OCI-LY3 (cell line): Measurements from ENCODE around the gene LRFN2.

ENCODE experiments used
- H2AFZ ChIP-seq: fragments of 200-600, 300-600 bp; shearing (Covaris generic); 2 replicates; pipeline ENCODE4 v1.6.0; 2014; ENCODE audit warnings: antibody characterized with exemption, low read depth, low read length
- H3K27ac ChIP-seq: fragments of 200-600, 300-600 bp; sonication (generic); 2 replicates; pipeline ENCODE4 v1.5.1; 2014; ENCODE audit warnings: mild to moderate bottlenecking, low read length, moderate library complexity, mixed read lengths
- H3K27me3 ChIP-seq: fragments of 200-600, 300-600 bp; sonication (generic); 2 replicates; pipeline ENCODE4 v1.6.1; 2014; ENCODE audit warnings: low read depth, low read length, mixed read lengths
- H3K36me3 ChIP-seq: fragments of 200-600, 300-600 bp; sonication (generic); replicated peaks from 2 replicates; pipeline ENCODE3; 2014; ENCODE audit warnings: low read depth, low read length, mixed read lengths
- H3K4me1 ChIP-seq: fragments of 300-600, 200-600 bp; sonication (generic); 2 replicates; pipeline ENCODE4 v1.6.1; 2014; ENCODE audit warnings: low read length, mixed read lengths
- H3K4me2 ChIP-seq: fragments of 200-600, 300-600 bp; sonication (generic); 2 replicates; pipeline ENCODE4 v1.6.1; 2014; ENCODE audit warnings: low read length, mixed read lengths
- H3K4me3 ChIP-seq: fragments of 300-600, 200-600 bp; sonication (generic); 2 replicates; pipeline ENCODE4 v1.5.1; 2014; ENCODE audit warnings: antibody characterized with exemption, mild to moderate bottlenecking, low read length, moderate library complexity
- H3K79me2 ChIP-seq: fragments of 300-600, 200-600 bp; shearing (Covaris generic); 2 replicates; pipeline ENCODE4 v1.6.1; 2014; ENCODE audit warnings: mild to moderate bottlenecking, low read length, mixed read lengths
- H3K9ac ChIP-seq: fragments of 300-600, 200-600 bp; shearing (Covaris generic); 2 replicates; pipeline ENCODE4 v1.6.0; 2014; ENCODE audit warnings: mild to moderate bottlenecking, low read length, moderate library complexity
- H3K9me3 ChIP-seq: fragments of 200-600, 300-600 bp; shearing (Covaris generic); 2 replicates; pipeline ENCODE4 v1.6.1; 2014; ENCODE audit warnings: low read length, mixed read lengths; ENCODE audit not compliant: insufficient read depth
- H4K20me1 ChIP-seq: fragments of 200-600, 300-600 bp; sonication (generic); 2 replicates; pipeline ENCODE4 v1.6.1; 2016; ENCODE audit warnings: low read length, mixed read lengths; ENCODE audit not compliant: insufficient read depth
- EZH2phosphoT487 ChIP-seq: fragments of 200-600 bp; shearing (Covaris generic); IDR thresholded peaks from 2 replicates; pipeline ENCODE4 v1.6.1; 2018; ENCODE audit warnings: antibody characterized with exemption, mixed run types, low read depth
- TF ChIP-seq, protein P1 (sequence below): fragments of 200-600, 300-600 bp; sonication (generic); IDR thresholded peaks from 2 replicates; pipeline ENCODE4 v1.5.1; 2014; ENCODE audit warnings: antibody characterized with exemption, low read length, low read depth

The LRFN2 gene

DNA sequence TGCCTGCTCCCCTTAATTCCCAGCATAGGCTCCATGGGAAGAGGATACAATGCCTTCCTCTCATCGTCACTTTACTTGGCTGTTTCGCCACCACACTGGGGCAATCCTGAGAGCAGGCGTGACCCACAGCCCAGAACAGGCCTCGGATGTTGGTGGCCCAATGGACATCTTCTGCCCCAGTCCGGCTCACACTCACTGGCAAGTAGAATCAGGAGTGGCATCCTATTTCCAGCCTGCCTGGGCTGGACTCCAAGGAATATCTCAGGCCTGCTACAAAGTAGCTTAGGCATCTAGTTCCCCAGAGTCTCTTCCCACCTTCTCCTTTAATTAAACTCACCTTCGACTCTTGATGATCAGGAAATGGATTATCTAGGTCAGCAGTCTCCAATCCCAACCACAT is 110.5 kb downstream of the LRFN2 start:
- Histone ChIP-seq H3K9ac (no peak overlapping the region), H3K9me3 (no peaks in the 10 kb centered on the region), H3K4me2 (no peak overlapping the region), H2AFZ (no peak overlapping the region), H3K27ac (no peak overlapping the region), H3K36me3 (no peaks in the 10 kb centered on the region), H3K79me2 (no peaks in the 10 kb centered on the region), H3K4me1 (no peaks in the 10 kb centered on the region), H3K27me3 (peaks cover 34% of the 10 kb centered on the region), H3K4me3 (no peak overlapping the region), H4K20me1 (no peaks in the 10 kb centered on the region; the same call in 1 of the 2 replicates)
- TF ChIP-seq, protein P1, sequence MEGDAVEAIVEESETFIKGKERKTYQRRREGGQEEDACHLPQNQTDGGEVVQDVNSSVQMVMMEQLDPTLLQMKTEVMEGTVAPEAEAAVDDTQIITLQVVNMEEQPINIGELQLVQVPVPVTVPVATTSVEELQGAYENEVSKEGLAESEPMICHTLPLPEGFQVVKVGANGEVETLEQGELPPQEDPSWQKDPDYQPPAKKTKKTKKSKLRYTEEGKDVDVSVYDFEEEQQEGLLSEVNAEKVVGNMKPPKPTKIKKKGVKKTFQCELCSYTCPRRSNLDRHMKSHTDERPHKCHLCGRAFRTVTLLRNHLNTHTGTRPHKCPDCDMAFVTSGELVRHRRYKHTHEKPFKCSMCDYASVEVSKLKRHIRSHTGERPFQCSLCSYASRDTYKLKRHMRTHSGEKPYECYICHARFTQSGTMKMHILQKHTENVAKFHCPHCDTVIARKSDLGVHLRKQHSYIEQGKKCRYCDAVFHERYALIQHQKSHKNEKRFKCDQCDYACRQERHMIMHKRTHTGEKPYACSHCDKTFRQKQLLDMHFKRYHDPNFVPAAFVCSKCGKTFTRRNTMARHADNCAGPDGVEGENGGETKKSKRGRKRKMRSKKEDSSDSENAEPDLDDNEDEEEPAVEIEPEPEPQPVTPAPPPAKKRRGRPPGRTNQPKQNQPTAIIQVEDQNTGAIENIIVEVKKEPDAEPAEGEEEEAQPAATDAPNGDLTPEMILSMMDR: no peak
- no peak for TF ChIP-seq EZH2phosphoT487

DNA sequence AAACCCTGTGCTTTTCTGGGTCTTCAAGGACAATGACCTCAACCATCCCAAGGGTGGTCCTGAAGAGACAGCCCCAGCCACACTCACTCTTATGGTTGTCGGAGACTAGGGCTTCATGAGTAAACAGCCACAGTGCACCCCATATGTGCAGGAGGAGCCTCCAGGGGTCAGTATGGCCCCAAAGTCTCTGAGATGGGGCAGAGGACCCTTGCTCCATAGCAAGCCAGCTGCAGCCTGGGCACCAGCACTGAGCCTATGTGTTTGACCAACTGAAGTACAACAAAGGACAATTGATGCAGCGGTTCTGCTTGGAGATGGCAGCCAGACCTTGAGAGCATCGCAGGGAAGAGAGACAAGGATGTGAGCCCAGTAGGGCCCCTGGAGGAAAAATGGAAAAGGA is 112.2 kb downstream of the LRFN2 start:
- H3K4me2 ChIP-seq: no peak overlapping the region
- H3K36me3 ChIP-seq: no peaks in the 10 kb centered on the region
- H4K20me1 ChIP-seq: no peaks in the 10 kb centered on the region; the same call in 1 of the 2 replicates
- no peak overlapping the region for H3K9ac ChIP-seq
- H3K4me3 ChIP-seq: no peak overlapping the region
- H3K27ac ChIP-seq: no peak overlapping the region
- H3K79me2 ChIP-seq: no peaks in the 10 kb centered on the region
- H2AFZ ChIP-seq: no peak overlapping the region
- H3K27me3 ChIP-seq: peaks cover 36% of the 10 kb centered on the region
- no peaks in the 10 kb centered on the region for H3K4me1 ChIP-seq
- no peaks in the 10 kb centered on the region for H3K9me3 ChIP-seq
- TF ChIP-seq, protein P1: no peak; the same call in 1 of the 2 replicates
- no peak for TF ChIP-seq EZH2phosphoT487

DNA sequence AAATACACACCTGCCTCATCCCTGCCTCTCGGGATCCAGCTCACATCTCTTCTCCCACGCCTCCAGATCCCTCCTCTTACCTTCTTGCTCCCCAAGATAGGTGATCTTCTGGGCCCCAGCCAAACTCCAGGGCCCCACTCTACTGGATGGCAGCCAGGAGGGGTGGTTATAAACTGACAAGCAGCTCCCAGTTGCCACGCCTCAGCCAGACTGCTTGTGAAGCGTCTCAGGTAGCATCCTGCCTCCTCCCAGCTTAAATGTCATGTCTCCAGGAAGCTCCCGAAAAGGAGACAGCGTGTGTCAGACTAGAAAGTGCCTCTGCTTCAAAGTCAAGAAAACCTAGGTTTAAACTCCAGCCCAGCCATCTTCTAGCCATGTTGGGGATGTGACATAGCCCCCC is 114.1 kb downstream of the LRFN2 start:
- H3K4me2 ChIP-seq: no peak overlapping the region
- H3K9me3 ChIP-seq: no peaks in the 10 kb centered on the region
- no peaks in the 10 kb centered on the region for H3K4me1 ChIP-seq
- no peak overlapping the region for H2AFZ ChIP-seq
- H3K9ac ChIP-seq: no peak overlapping the region
- TF ChIP-seq EZH2phosphoT487: no peak
- TF ChIP-seq, protein P1: no peak
- no peak overlapping the region for H3K27ac ChIP-seq
- no peaks in the 10 kb centered on the region; the same call in 1 of the 2 replicates for H4K20me1 ChIP-seq
- H3K36me3 ChIP-seq: no peaks in the 10 kb centered on the region
- H3K4me3 ChIP-seq: no peak overlapping the region
- peaks cover 36% of the 10 kb centered on the region for H3K27me3 ChIP-seq
- no peaks in the 10 kb centered on the region for H3K79me2 ChIP-seq

DNA sequence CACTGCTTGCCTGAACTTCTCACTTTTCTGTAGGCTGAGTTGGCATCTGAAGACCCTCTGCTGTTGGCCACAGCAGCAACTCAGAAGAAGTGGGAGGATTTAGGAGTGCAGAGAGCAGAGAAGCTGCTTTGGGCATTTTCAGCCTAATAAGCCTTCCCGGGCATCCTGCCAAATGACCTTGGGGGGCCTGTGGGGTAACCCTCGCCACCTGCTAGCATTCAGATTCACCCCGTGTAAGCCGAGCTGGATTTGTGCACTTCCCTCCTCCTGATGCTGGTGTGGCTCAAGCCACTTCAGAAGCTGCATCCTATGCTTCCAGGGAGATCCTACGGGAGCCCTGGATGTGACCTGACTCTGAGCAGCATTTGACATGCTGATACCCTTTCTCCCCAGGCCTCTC is 114.8 kb downstream of the LRFN2 start:
- H3K9me3 ChIP-seq: no peaks in the 10 kb centered on the region
- H3K36me3 ChIP-seq: no peaks in the 10 kb centered on the region
- no peak overlapping the region for H3K27ac ChIP-seq
- no peak overlapping the region for H3K9ac ChIP-seq
- H3K79me2 ChIP-seq: no peaks in the 10 kb centered on the region
- H2AFZ ChIP-seq: no peak overlapping the region
- H3K4me3 ChIP-seq: no peak overlapping the region
- TF ChIP-seq EZH2phosphoT487: no peak
- TF ChIP-seq, protein P1: no peak
- no peak overlapping the region for H3K4me2 ChIP-seq
- no peaks in the 10 kb centered on the region for H3K4me1 ChIP-seq
- H4K20me1 ChIP-seq: no peaks in the 10 kb centered on the region; the same call in 1 of the 2 replicates
- peaks cover 30% of the 10 kb centered on the region for H3K27me3 ChIP-seq
